Activated CD4-positive, alpha-beta T cell treated with anti-CD3 and anti-CD28 coated beads, Interleukin-2, amount 10 ng/mL, durations not matched to agents 7 days and 5 days (primary cell): ENCODE data around the gene ZSCAN31. TPM values are rescaled to one million over a fixed set of nuclear protein-coding genes. Genes with fewer than 3 reads are reported as not detected.
"Not testable (repeated sequence)": the region's sequence is repeated elsewhere in the genome, so short reads cannot be mapped to it uniquely, and the experiment has no call there.

Experiments used
- CTCF ChIA-PET: fragments of 350-600 bp; sonication (Branson Sonifier 250); formaldehyde crosslinking; loops from one replicate; lab custom pipeline; 2021; ENCODE audit warnings: antibody characterized with exemption; lab: Charles Lee
- POLR2A ChIA-PET: fragments of 350-600 bp; sonication (Branson Sonifier 250); formaldehyde crosslinking; loops from one replicate; lab custom pipeline; 2021; ENCODE audit warnings: antibody characterized with exemption; lab: Charles Lee
- DNase-seq: peaks from one replicate; pipeline ENCODE4 v3.0.0-alpha.2; 2020
- H3K27ac Mint-ChIP-seq: one replicate; pipeline ENCODE4 v1.8.0; 2021; ENCODE audit warnings: mild to moderate bottlenecking, moderate library complexity, mixed read lengths
- H3K27me3 Mint-ChIP-seq: one replicate; pipeline ENCODE4 v1.8.0; 2021; ENCODE audit warnings: mixed read lengths
- H3K36me3 Mint-ChIP-seq: one replicate; pipeline ENCODE4 v1.8.0; 2021; ENCODE audit warnings: low read depth, mixed read lengths
- H3K4me1 Mint-ChIP-seq: one replicate; pipeline ENCODE4 v1.8.0; 2021; ENCODE audit warnings: mixed read lengths
- H3K4me3 Mint-ChIP-seq: one replicate; pipeline ENCODE4 v1.8.0; 2021; ENCODE audit warnings: mild to moderate bottlenecking, moderate library complexity, mixed read lengths
- H3K9me3 Mint-ChIP-seq: one replicate; pipeline ENCODE4 v1.8.0; 2021; ENCODE audit warnings: mixed read lengths
- total RNA-seq, 2 experiments: library from RNA; stranded (reverse); gene quantifications; one replicate each; pipeline ENCODE4 v1.2.3, GENCODE V29; 2021

The ZSCAN31 gene
- total RNA-seq, 2 experiments from 2014 or later: 0.37 to 0.56 TPM

DNA sequence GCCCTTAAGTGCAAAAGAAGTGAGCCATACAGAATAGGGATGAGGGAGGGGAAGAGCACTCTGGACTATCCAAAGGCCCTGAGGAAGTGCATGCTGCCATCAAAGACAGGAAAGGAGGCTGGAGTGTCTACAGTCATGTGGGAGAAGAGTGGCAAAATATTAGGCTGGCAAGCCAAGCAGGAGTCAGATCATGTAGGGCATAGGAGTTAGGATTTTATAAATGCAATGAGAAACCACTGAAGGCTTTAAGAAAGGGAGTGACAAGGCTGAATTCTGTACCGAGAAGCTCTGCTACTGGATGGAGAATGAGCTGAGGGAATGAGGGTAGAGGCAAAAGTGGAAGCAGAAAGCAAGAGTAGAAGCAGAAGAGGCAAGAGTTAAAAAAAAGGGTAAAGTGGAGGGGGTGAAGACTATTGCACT, 2.3 kb downstream of the ZSCAN31 start:
- Mint-ChIP-seq H3K27ac (no peak overlapping the region), H3K27me3 (peaks cover 5% of the 10 kb centered on the region), H3K4me1 (no peaks in the 10 kb centered on the region), H3K36me3 (peaks cover 6% of the 10 kb centered on the region), H3K9me3 (peaks cover 13% of the 10 kb centered on the region), H3K4me3 (no peak overlapping the region)
- ChIA-PET POLR2A (no interaction called here), CTCF (interaction anchor here (1.2 kb wide), 1 partner anchor 14 kb away, joined by 3 read pairs; no protein-coding TSS in a partner anchor)
- no peak for DNase-seq

DNA sequence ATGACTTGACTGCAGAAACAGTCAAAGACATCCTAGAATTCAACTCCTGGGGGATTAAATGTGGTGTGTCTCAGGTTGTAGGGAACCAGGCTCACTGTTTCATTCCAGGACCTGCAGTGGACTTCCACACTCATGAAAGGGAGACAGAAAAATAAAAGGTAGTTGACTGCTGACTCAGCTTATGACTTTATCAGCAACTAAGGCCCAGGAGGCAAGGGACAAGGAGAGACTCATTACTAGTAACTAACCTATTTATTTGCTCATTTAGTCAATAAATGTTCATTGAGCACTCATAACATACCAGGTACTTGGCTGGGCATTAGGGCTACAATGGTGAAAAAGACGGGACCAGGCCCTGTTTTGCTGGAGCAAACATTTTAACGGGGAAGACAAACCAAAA, 2.9 kb downstream of the ZSCAN31 start:
- Mint-ChIP-seq H3K27me3 (peaks cover 5% of the 10 kb centered on the region), H3K9me3 (peaks cover 13% of the 10 kb centered on the region), H3K4me3 (no peak overlapping the region), H3K4me1 (no peaks in the 10 kb centered on the region), H3K27ac (no peak overlapping the region), H3K36me3 (peaks cover 6% of the 10 kb centered on the region)
- ChIA-PET POLR2A (no interaction called here), CTCF (interaction anchor here (1.2 kb wide), 1 partner anchor 14 kb away, joined by 3 read pairs; no protein-coding TSS in a partner anchor)
- no peak for DNase-seq

DNA sequence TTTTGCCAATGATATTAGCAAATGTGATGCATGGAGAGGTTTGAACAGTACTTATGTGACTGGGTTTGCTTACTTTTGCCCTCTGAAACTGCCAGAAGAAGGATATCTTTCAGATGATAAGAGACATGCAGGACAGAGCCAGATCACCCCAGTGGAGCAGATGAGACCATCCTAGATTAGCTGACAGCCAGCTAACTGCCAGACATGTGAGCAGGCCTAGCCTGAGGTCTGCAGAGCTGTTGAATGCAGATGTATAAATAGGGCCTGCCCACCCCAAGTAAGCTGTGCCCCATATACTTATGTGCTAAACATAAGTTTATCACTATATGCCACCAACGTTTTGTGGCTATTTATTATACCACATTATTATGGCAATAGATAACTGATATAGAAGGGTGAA, 5.9 kb downstream of the ZSCAN31 start:
- POLR2A ChIA-PET: no interaction called here

DNA sequence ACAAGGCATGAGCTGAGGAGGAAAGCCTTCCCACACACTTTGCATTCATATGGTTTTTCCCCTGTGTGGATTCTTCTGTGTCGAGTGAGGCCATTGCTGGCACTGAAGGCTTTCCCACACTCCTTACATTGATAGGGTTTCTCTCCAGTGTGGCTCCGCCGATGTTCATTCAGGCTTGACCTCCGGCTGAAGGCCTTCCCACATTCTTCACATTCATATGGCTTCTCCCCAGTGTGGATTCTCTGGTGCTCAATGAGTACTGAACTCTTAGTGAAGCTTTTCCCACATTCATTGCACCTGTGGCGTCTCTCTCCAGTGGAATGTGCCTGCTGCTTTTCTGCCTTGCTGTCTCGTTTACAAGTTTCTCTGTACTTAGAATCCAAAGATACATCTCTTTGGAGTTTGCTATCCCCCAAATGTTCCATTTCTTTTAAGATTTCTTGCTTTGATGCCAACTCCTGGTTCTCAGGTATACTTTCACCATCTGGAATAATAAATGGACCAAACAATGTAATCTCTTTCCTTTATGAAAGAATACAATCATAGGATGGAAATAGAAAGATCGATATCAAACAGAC, 9.5 kb downstream of the ZSCAN31 start:
- H3K4me3 Mint-ChIP-seq: no peak overlapping the region
- H3K27me3 Mint-ChIP-seq: peaks cover 6% of the 10 kb centered on the region
- POLR2A ChIA-PET: no interaction called here
- H3K4me1 Mint-ChIP-seq: no peaks in the 10 kb centered on the region
- CTCF ChIA-PET: interaction anchor here (1.4 kb wide), 1 partner anchor 12 kb away, joined by 4 read pairs; no protein-coding TSS in a partner anchor
- peaks cover 53% of the 10 kb centered on the region for H3K9me3 Mint-ChIP-seq
- DNase-seq: no peak
- H3K36me3 Mint-ChIP-seq: peaks cover 16% of the 10 kb centered on the region
- H3K27ac Mint-ChIP-seq: no peak overlapping the region

More for the DNA sequence above, 5.9 kb downstream of the ZSCAN31 start:
- CTCF ChIA-PET: no interaction called here
- no peak for DNase-seq
- no peak overlapping the region for H3K27ac Mint-ChIP-seq
- H3K9me3 Mint-ChIP-seq: peaks cover 36% of the 10 kb centered on the region
- H3K4me3 Mint-ChIP-seq: no peak overlapping the region
- peaks cover 5% of the 10 kb centered on the region for H3K27me3 Mint-ChIP-seq
- peaks cover 15% of the 10 kb centered on the region for H3K36me3 Mint-ChIP-seq
- no peaks in the 10 kb centered on the region for H3K4me1 Mint-ChIP-seq

DNA sequence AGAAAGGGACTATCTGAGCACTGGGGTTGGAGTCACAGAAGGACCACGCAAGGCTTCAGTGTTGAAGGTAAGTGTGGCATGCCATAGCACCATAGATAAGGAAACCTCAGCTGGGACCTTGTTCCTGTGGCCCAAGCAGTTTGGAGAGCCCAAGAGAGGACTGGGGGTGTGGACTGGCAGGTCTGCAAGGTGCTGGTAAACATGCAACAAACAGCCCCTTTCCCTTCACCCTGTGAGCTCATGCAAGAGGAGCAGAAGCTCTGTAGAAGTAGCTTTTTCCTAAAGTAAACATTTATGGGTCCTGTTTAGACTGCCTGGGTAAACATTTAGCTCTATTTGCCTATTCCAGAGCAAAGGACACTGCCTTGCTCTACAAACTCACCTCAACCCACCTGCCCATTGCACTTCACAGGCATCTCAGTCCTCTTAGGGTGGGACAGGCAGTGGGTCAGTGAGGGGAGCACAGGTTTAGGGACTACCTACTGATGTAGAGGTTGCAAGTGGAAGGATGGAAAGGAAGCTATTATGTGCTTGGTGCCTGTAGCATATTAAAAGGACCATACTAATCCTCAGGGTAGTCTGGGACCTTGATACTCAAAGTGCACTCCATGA, 12.0 kb downstream of the ZSCAN31 start:
- Mint-ChIP-seq H3K4me1 (no peaks in the 10 kb centered on the region), H3K9me3 (peaks cover 49% of the 10 kb centered on the region), H3K36me3 (peaks cover 13% of the 10 kb centered on the region), H3K27ac (no peak overlapping the region), H3K4me3 (no peak overlapping the region), H3K27me3 (peaks cover 4% of the 10 kb centered on the region)
- CTCF ChIA-PET: no interaction called here
- DNase-seq: no peak
- POLR2A ChIA-PET: no interaction called here

DNA sequence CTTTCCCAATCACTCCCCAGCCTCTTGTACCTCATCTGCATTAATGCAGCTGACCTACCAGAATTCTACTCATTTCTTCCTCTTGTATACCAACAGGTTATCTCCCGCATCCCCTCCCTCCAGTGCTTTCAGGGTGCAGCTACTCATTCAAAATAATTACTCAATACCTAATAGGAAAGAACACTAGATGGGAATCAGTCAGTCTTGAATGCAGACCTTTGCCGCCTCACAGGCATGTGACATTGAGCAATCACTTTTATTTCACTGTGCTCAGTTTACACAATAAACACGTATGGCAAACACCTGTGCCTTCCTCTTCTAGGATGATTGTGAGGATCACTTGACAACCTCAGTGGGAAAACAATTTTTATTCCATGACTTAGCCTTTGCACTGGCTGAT, 13.3 kb downstream of the ZSCAN31 start:
- Mint-ChIP-seq H3K4me1 (no peaks in the 10 kb centered on the region), H3K4me3 (no peak overlapping the region), H3K9me3 (peaks cover 43% of the 10 kb centered on the region), H3K27ac (no peak overlapping the region), H3K27me3 (peaks cover 8% of the 10 kb centered on the region), H3K36me3 (peaks cover 11% of the 10 kb centered on the region)
- no peak for DNase-seq
- ChIA-PET CTCF (no interaction called here), POLR2A (no interaction called here)

DNA sequence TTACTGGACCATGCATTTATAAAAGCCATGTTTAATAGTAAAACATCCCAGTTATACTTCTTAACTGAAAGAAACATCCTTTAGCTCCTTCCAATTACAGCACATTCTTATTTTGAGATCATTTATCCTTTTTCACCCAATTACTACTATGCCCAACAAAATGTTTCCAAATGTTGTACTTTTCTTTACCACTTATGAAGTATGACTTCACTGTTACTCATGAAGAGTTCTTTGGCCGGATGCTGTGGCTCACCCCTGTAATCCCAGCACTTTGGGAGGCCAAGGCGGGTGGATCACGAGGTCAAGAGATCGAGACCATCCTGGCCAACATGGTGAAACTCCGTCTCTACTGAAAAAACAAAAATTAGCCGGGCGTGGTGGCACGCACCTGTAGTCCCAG, 18.1 kb downstream of the ZSCAN31 start:
- peaks cover 19% of the 10 kb centered on the region for H3K27me3 Mint-ChIP-seq
- H3K9me3 Mint-ChIP-seq: peaks cover 16% of the 10 kb centered on the region
- H3K4me3 Mint-ChIP-seq, H3K4me1 Mint-ChIP-seq, DNase-seq, POLR2A ChIA-PET, H3K36me3 Mint-ChIP-seq, H3K27ac Mint-ChIP-seq: not testable (repeated sequence)
- CTCF ChIA-PET: interaction anchor here (1.1 kb wide), 1 partner anchor 38 kb away, joined by 5 read pairs; no protein-coding TSS in a partner anchor

DNA sequence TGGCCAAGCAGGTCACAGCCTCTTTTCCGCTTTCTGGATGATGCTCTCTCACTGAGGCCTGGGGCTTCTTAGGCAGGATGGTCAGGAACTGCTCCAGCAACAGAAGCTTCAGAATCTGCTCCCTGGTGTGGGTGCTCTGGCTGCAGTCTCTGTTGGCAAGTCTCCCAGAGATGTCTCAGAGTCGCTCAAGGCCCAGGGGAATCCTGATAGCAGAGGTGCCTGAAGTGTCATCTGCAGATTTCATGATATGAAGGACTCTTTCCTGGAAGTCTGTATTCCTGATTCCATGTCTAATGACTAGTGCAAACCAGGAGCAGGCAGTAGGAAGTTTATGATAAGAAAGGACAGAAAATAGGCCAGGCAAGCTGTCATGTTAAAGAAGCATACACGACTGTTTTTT, 20.3 kb downstream of the ZSCAN31 start:
- ChIA-PET POLR2A (no interaction called here), CTCF (no interaction called here)
- Mint-ChIP-seq H3K36me3 (no peaks in the 10 kb centered on the region), H3K4me1 (no peaks in the 10 kb centered on the region), H3K4me3 (no peak overlapping the region), H3K27me3 (peaks cover 15% of the 10 kb centered on the region), H3K27ac (no peak overlapping the region), H3K9me3 (peaks cover under 1% of the 10 kb centered on the region)
- DNase-seq: no peak

DNA sequence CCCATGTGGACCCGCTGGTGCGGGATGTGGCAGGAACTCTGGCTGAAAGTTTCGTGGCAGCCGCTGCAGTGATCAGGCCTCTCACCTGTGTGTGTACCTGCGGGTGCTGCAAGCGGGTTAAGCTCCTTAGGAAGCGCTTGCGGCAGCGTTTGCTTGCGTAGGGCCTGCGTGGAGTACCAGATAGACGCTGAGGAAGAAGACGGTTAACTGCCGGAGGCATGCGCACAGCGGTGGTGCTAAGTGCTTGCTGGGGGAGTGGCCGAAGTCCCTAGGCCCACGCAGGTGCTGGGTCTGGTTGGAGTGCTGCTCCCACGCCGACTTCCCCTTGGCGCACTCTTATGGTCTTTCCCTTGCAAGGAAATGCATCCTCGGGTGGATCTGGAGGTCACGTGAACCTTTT, 23.0 kb downstream of the ZSCAN31 start:
- Mint-ChIP-seq H3K27me3 (peaks cover 22% of the 10 kb centered on the region), H3K9me3 (no peaks in the 10 kb centered on the region), H3K4me1 (no peaks in the 10 kb centered on the region), H3K4me3 (no peak overlapping the region), H3K36me3 (no peaks in the 10 kb centered on the region), H3K27ac (no peak overlapping the region)
- ChIA-PET POLR2A (no interaction called here), CTCF (no interaction called here)
- DNase-seq: no peak

DNA sequence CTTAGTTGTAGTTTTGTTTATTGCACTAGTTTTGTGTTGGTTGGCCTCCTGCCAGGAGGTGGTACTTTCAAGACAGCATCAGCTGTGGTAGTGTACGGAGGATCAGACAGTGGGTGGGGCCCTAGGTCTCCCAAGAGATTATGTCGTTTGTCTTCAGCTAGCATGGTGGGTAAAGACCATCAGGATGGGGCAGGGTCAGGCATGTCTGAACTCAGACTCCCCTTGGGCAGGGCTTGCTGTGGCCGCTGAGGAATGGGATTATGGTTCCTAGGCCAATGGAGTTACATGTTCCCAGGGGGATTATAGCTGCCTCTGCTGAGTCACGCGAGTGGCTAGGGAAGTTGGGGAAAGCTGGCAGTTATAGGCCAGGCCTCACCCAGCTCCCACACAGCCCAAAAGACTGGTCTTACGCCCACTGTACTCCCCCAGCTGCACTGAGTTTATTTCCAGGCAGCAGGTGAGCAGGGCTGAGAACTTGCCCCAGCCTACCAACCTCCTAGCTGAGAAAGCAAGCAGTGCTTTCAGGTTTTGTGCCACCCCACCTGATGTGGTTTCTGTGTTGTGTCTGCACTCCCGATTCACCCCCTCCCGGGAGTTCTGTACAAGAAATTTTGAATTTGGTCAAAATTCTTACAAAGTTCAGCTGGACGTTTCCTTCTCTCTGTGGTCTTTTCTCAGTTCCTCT, 24.7 kb downstream of the ZSCAN31 start:
- Mint-ChIP-seq H3K27me3 (peaks cover 24% of the 10 kb centered on the region), H3K9me3 (peaks cover 2% of the 10 kb centered on the region), H3K4me1 (no peaks in the 10 kb centered on the region), H3K4me3 (no peak overlapping the region), H3K36me3 (no peaks in the 10 kb centered on the region), H3K27ac (no peak overlapping the region)
- ChIA-PET CTCF (interaction anchor here (0.6 to 1.4 kb wide), 2 partner anchors 25 to 199 kb away, joined by 4 to 5 read pairs; partner anchors contain the start of gene ZSCAN31), POLR2A (no interaction called here)
- DNase-seq: no peak

DNA sequence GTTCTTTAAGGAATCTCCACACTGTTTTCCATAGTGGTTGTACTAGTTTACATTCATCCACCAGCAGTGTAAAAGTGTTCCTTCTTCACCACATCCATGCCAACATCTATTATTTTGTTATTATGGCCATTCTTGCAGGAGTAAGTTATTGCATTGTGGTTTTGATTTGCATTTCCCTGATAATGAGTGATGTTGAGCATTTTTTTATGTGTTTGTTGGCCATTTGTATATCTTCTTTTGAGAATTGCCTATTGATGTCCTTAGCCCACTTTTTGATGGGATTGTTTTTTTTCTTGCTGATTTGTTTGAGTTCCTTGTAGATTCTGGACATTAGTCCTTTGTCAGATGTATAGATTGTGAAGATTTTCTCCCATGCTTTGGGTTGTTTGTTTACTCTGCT, 29.6 kb downstream of the ZSCAN31 start:
- DNase-seq, CTCF ChIA-PET, H3K9me3 Mint-ChIP-seq, H3K4me3 Mint-ChIP-seq, POLR2A ChIA-PET, H3K27ac Mint-ChIP-seq, H3K36me3 Mint-ChIP-seq: not testable (repeated sequence)
- peaks cover 17% of the 10 kb centered on the region for H3K27me3 Mint-ChIP-seq
- peaks cover 10% of the 10 kb centered on the region for H3K4me1 Mint-ChIP-seq

DNA sequence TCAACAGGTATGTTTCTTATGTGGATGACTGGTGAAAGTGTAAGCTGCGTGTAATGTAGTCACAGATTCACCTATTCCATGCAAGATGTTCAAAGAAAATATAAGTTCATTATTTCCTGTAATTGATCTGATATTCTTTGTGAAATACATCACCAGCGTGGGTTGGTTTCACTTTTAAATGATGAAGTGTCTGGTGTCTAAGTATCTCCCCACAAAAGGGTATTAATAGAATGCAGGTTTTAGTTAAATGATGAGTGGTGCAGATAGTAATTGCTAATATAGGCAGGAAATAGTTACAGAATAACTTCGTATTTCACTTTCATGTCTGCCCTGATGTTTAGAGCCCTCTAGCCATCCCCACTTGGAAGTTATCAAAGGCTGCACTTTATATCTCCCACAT, 32.4 kb downstream of the ZSCAN31 start:
- ChIA-PET CTCF (no interaction called here), POLR2A (no interaction called here)
- Mint-ChIP-seq H3K4me1 (peaks cover 10% of the 10 kb centered on the region), H3K27ac (no peak overlapping the region), H3K36me3 (no peaks in the 10 kb centered on the region), H3K4me3 (no peak overlapping the region), H3K9me3 (peaks cover 2% of the 10 kb centered on the region), H3K27me3 (peaks cover 13% of the 10 kb centered on the region)
- DNase-seq: no peak

DNA sequence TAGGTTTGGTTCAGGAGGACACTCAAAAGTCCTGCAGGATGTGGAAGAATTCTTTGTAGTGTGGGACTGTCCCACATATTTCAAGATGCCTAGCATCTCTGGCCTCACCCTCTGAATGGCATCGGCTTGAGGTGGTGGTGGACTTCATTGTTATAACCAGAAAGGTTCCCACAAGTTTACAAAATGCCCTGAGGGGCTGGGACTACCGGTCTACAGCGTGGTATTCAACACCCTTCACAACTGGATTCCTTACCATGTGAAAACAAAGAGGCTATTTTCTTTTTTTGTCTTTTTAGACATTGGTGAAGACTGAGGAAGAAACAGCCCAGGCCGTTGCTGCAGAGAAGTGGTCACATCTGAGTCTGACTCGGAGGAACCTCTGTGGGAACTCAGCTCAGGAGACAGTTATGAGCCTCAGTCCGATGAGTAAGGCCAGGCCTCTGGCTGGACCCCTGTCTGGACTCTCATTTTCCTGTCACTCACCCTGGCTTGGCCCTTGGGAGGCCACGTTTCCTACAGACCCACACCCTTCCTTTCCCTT, 39.4 kb downstream of the ZSCAN31 start:
- DNase-seq: no peak
- Mint-ChIP-seq H3K36me3 (no peaks in the 10 kb centered on the region), H3K4me1 (no peaks in the 10 kb centered on the region), H3K4me3 (no peak overlapping the region), H3K27me3 (no peaks in the 10 kb centered on the region), H3K27ac (no peak overlapping the region), H3K9me3 (no peaks in the 10 kb centered on the region)
- ChIA-PET CTCF (no interaction called here), POLR2A (no interaction called here)
